ENCODE results near the gene FAM193A.

FAM193A gene

DNA sequence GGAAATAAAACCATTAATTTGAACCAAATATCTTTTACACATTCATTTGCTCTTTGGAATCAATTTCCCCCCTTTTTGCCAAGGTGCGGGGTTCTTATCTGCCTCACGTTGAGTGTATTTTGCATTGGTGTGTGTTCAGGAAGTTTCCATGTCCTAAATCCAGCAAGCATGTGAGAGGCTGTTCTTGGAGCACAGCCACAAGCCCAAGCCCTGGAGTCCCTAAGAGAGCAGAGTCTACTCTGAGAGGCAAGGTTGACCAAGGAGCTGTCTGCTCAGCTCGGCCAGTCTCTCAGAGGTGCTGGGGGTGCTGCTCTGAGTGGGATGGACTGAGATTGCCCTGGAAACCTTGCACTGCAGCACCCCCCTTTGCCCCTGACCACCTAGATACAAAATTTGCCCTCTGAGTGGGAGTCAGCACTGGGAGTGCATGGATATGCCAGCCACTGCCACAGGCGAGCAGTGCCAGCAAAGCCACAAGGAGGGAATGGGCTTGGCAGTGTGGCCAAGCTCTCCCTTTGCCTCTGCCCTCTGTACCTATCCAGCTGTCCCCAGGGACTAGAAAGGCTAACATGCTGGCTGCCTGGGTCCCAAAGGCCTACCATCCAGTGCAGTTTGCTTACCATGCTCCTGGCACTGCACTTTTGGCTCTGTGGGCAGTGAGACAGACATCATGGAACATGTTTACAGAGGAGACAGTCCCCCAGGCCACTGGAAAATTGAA lies 20.5 kb upstream of the FAM193A start:
- TF ChIP-seq NFIC (IDR thresholded peaks at IDR 0.05) (no peak), ZBTB7A (IDR thresholded peaks at IDR 0.05; ENCODE audit: low read depth) (no peak), FOXM1 (IDR thresholded peaks at IDR 0.05; ENCODE audit: borderline replicate concordance, low read depth) (no peak), EGR1 (IDR thresholded peaks at IDR 0.05) (no peak)
- TF ChIP-seq, protein P1, sequence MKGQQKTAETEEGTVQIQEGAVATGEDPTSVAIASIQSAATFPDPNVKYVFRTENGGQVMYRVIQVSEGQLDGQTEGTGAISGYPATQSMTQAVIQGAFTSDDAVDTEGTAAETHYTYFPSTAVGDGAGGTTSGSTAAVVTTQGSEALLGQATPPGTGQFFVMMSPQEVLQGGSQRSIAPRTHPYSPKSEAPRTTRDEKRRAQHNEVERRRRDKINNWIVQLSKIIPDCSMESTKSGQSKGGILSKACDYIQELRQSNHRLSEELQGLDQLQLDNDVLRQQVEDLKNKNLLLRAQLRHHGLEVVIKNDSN (IDR thresholded peaks at IDR 0.05), result no peak
- TF ChIP-seq, protein P2, sequence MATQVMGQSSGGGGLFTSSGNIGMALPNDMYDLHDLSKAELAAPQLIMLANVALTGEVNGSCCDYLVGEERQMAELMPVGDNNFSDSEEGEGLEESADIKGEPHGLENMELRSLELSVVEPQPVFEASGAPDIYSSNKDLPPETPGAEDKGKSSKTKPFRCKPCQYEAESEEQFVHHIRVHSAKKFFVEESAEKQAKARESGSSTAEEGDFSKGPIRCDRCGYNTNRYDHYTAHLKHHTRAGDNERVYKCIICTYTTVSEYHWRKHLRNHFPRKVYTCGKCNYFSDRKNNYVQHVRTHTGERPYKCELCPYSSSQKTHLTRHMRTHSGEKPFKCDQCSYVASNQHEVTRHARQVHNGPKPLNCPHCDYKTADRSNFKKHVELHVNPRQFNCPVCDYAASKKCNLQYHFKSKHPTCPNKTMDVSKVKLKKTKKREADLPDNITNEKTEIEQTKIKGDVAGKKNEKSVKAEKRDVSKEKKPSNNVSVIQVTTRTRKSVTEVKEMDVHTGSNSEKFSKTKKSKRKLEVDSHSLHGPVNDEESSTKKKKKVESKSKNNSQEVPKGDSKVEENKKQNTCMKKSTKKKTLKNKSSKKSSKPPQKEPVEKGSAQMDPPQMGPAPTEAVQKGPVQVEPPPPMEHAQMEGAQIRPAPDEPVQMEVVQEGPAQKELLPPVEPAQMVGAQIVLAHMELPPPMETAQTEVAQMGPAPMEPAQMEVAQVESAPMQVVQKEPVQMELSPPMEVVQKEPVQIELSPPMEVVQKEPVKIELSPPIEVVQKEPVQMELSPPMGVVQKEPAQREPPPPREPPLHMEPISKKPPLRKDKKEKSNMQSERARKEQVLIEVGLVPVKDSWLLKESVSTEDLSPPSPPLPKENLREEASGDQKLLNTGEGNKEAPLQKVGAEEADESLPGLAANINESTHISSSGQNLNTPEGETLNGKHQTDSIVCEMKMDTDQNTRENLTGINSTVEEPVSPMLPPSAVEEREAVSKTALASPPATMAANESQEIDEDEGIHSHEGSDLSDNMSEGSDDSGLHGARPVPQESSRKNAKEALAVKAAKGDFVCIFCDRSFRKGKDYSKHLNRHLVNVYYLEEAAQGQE (IDR thresholded peaks at IDR 0.05; ENCODE audit: low read depth), result no peak
- TF ChIP-seq, protein P3, sequence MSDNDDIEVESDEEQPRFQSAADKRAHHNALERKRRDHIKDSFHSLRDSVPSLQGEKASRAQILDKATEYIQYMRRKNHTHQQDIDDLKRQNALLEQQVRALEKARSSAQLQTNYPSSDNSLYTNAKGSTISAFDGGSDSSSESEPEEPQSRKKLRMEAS (IDR thresholded peaks at IDR 0.05), result no peak

DNA sequence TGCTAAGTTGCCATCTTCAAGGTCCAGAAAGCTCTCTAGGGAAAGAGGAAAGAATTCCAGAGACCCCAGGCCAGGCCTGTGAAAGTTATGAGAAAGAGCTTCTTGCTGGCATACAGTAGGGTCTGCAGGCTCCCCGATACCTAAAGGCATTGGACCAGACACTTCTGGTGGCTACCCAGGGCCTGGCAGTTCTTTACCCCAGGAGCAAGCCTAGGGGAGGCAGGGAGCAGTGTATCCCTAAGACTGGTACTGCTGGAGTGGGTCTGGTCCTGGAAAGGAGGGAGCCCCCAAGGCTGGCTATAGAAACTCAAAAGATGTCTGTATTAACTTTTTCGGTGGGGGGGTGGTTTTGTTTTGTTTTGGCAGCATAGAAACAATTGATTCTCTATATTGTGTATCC lies 19.8 kb upstream of the FAM193A start:
- TF ChIP-seq TEAD4 (IDR thresholded peaks at IDR 0.05), result no peak
- no peak for TF ChIP-seq CREB1 (IDR thresholded peaks at IDR 0.05; ENCODE audit: low read depth)
- TF ChIP-seq, protein P3 (IDR thresholded peaks at IDR 0.05), result no peak
- TF ChIP-seq YY1 (IDR thresholded peaks at IDR 0.05; ENCODE audit: low read depth), result no peak
- TF ChIP-seq CEBPB (IDR thresholded peaks at IDR 0.05), result no peak
- TF ChIP-seq TCF12 (IDR thresholded peaks at IDR 0.05; ENCODE audit: low read depth), result no peak
- TF ChIP-seq, protein P1 (IDR thresholded peaks at IDR 0.05), result no peak
- no peak for TF ChIP-seq ZBTB7A (IDR thresholded peaks at IDR 0.05; ENCODE audit: low read depth)

DNA sequence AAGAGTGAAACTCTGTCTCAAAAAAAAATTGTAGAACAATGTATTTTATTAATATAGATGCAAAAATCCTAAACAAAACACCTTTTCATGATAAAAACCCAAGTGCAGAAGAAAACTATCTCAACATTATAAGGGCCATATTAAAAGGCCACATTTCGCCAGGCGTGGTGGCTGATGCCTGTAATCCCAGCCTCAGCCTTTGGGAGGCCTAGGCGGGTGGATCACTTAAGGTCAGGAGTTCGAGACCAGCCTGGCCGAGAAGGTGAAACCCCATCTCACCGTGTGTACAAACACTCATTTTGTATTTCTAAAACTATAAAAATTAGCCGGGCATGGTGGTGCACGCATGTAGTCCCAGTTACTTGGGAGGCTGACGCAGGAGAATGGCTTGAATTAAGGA lies 9.9 kb upstream of the FAM193A start:
- TF ChIP-seq RAD21 (IDR thresholded peaks at IDR 0.05; ENCODE audit: low read depth) (no peak), NFIC (IDR thresholded peaks at IDR 0.05) (no peak), CEBPB (IDR thresholded peaks at IDR 0.05) (no peak), EGR1 (IDR thresholded peaks at IDR 0.05) (no peak), TAF1 (IDR thresholded peaks at IDR 0.05; ENCODE audit: low read depth) (no peak), CREB1 (IDR thresholded peaks at IDR 0.05; ENCODE audit: low read depth) (no peak), ZBTB7A (IDR thresholded peaks at IDR 0.05; ENCODE audit: low read depth) (no peak), FOXM1 (IDR thresholded peaks at IDR 0.05; ENCODE audit: borderline replicate concordance, low read depth) (no peak), TEAD4 (IDR thresholded peaks at IDR 0.05) (no peak)
- TF ChIP-seq, protein P1 (IDR thresholded peaks at IDR 0.05), result no peak
- TF ChIP-seq, protein P3 (IDR thresholded peaks at IDR 0.05), result no peak
- TF ChIP-seq, protein P2 (IDR thresholded peaks at IDR 0.05; ENCODE audit: low read depth), result no peak

DNA sequence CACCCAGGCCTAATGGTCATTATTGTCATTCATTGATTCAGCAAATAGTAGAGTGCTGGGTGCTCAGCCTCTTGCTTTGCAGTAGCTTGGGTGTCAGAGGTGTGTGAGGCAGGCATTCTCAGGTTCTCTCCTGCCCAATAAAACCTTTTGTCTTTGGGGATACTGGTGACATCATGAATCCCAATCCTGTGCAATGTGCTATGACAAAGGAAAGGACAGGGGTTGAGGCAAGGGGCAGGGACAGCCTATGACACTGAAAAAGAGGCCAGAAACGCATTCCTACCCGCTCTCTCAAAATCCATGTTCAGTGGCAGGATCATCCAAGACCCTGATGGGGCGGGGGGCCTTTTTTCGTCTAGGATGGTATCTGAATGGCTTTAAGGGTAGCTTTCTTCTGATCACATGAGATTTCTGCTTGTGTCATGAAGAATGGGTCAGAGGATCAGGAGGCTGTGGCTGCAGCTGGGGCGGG lies 1.5 kb upstream of the FAM193A start:
- TF ChIP-seq ZBTB7A (IDR thresholded peaks at IDR 0.05; ENCODE audit: low read depth) (no peak), YY1 (IDR thresholded peaks at IDR 0.05; ENCODE audit: low read depth) (no peak), FOXM1 (IDR thresholded peaks at IDR 0.05; ENCODE audit: borderline replicate concordance, low read depth) (no peak), CREB1 (IDR thresholded peaks at IDR 0.05; ENCODE audit: low read depth) (no peak), EGR1 (IDR thresholded peaks at IDR 0.05) (no peak), TAF1 (IDR thresholded peaks at IDR 0.05; ENCODE audit: low read depth) (no peak), CEBPB (IDR thresholded peaks at IDR 0.05) (no peak), RAD21 (IDR thresholded peaks at IDR 0.05; ENCODE audit: low read depth) (no peak), NFIC (IDR thresholded peaks at IDR 0.05) (no peak), TCF12 (IDR thresholded peaks at IDR 0.05; ENCODE audit: low read depth) (no peak)
- TF ChIP-seq, protein P2 (IDR thresholded peaks at IDR 0.05; ENCODE audit: low read depth), result no peak
- TF ChIP-seq, protein P3 (IDR thresholded peaks at IDR 0.05), result no peak
- TF ChIP-seq, protein P1 (IDR thresholded peaks at IDR 0.05), result no peak

Data from Ishikawa (cell line).